Dedifferentiated amniotic fluid mesenchymal stem cell (primary cell): ENCODE data around the gene GRK1.
"Not testable (repeated sequence)": the region's sequence is repeated elsewhere in the genome, so short reads cannot be mapped to it uniquely, and the experiment has no call there.

Source experiments
- DNase-seq: peaks from one replicate; pipeline ENCODE4 v3.0.0-alpha.2; 2016; ENCODE audit errors: extremely low spot score

GRK1 gene

DNA sequence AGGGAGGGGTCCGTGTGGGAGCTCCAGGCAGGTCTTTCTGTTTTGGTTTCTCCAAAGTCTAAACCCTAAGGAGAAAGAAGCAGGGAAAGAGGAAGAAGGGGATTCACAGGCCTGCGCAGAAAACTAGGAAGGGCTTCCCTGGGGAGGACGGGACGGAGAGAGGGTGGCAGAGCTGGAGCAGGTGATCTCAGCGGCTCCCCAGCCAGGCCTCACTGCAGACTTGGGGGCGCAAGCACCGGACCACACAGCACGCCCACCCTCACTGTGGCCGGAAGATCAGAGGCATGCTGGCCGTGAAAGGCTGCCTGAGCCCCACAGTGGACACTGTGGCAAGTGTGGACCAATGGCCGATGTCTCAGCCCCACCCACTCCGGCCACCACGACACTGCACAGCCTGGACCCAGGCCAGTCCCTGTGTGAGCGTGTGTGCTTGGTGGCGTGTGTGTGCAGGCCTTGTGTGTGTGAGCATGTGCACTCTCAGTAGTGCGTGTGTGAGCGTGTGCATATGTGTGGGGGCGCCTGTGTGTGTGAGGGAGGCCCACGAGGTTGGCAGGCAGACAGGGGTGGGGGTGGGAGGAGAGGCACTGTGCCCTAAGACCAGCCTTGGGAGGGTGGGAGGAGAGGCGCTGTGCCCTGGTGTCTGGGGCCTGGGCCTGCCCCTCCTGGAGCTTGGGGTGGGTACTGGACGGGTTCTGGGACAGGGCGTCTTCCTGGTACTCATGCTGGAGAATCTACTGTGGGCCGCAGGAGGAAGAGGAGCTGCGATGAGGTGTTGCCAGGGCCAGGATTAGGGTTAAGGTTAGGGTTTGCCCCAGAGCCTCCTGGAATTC lies 76.6 kb downstream of the GRK1 start:
- DNase-seq: no peak

DNA sequence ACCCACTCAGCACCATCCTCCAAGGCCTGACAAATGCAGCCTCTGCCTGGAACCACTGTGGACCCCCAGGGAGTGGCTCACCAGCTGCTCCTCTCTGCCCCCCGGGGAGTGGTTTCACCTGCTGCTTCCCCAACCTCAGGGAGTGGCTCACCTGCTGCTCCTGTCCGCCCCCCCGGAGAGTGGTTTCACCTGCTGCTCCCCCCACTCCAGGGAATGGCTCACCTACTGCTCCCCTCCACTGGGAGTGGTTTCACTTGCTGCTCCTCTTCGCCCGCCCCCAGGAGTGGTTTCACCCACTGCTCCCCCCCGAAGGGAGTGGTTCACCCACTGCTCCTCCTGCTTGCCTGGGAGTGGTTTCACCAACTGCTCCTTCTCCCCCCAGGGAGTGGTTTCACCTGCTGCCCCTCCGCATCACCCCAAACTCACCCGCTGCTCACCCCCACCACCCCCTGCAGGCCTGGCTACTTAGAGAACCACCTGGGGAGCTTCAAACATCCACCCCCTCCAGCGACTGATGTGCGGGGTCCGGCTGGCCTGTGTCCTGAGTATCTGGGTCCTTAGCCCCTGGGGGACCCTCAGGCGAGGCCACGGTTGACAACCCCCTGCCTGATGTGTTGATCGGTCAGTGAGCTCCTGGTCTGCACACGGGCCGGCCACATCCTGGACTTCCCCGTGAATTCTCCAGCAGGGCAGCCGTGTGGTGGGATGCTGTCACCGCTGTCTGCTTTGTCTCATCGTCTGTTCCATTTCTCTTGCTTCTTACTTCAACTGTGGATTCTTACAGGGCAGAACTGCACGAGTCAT lies 77.4 kb downstream of the GRK1 start:
- DNase-seq: no peak

DNA sequence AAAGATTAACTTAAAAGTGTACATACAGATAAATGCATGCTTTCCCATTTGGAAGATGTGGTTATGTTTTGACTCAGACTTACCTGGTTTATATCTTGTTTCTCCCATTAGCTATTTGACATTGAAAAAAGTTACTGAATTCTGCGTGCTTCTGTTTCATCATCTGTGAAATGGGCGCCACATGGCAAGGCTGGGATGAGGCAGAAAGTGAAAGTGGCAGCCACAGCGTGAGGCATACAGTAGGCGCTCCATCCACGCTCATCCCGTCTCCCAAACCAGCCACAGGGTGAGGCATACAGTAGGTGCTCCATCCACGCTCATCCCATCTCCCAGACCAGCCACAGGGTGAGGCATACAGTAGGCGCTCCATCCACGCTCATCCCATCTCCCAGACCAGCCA lies 78.0 kb downstream of the GRK1 start:
- no peak for DNase-seq

DNA sequence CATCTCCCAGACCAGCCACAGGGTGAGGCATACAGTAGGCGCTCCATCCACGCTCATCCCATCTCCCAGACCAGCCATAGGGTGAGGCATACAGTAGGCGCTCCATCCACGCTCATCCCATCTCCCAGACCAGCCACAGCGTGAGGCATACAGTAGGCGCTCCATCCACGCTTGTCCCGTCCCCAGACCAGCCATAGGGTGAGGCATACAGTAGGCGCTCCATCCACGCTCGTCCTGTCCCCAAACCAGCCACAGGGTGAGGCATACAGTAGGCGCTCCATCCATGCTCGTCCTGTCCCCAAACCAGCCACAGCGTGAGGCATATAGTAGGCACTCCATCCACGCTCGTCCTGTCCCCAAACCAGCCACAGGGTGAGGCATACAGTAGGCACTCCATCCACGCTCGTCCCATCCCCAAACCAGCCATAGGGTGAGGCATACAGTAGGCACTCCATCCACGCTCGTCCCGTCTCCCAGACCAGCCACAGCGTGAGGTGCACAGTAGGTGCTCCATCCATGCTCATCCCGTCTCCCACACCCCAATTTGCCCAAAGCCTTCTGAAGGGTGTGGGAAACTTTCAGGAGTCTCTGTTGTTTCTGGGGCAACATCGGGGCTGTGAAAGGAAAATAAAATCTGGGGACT lies 78.6 kb downstream of the GRK1 start:
- not testable (repeated sequence) for DNase-seq

DNA sequence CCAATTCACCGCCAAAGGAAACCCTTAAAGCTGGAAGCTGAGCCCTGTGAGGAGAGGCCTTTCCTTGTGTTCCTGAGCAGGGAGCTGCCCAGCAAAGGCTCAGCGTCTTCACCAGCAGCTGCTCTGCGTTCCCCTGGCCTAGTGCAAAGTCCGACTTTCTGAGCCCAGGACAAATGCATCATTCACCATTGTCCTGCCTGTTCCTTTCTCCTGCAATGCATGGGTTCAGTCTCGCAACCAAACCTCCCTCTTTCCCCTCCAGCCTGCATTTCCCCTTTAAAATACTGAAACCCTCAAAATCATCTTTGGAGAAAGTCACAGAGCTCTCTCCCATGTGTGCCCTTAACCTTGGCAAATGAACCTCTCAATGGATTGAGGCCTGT lies 79.1 kb downstream of the GRK1 start:
- no peak for DNase-seq

DNA sequence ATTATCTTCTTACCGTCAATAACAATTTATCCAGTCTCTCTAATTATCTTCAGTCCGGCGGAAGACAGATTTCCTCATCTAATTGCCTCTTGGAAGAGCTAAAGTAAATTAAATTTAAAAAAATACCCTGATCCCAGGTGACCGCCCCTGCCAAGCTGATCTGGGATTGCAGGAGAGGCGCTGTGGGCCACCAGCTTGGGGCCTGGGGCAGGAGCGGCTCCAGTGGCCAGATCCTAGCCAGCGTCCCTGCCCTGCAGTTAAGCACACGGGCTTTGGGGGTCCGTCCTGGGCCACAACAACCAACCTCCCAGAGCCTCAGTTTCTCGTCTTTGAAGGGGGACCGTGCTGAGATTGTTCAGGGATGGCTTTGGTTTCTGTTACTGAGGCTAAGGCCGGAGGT lies 79.7 kb downstream of the GRK1 start:
- no peak for DNase-seq

DNA sequence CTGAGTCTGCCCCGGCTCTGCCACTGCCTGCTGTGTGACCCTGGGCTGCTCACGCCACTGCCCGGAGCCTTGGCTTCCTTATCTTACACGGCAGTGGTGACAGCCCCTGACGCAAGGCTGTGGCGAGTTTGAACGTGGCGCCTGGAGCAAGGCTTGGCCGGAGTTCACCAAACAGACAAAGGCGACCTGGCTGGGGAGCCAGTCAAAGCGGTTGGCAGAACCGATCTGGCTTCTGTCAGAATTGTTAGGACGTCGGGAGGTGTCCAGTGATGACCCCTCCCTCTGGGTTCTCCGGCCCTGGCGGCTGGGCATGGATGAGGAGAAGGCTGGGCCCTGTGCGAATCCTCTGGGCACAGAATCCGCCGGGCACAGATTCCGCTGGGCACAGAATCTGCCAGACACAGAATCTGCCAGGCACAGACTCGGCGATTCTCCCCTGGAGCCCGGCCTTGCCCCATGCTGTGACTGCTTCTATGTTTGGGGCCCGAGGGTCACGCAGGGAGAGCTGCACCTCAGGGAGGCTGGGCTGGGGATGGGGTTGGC lies 80.3 kb downstream of the GRK1 start:
- DNase-seq: no peak

DNA sequence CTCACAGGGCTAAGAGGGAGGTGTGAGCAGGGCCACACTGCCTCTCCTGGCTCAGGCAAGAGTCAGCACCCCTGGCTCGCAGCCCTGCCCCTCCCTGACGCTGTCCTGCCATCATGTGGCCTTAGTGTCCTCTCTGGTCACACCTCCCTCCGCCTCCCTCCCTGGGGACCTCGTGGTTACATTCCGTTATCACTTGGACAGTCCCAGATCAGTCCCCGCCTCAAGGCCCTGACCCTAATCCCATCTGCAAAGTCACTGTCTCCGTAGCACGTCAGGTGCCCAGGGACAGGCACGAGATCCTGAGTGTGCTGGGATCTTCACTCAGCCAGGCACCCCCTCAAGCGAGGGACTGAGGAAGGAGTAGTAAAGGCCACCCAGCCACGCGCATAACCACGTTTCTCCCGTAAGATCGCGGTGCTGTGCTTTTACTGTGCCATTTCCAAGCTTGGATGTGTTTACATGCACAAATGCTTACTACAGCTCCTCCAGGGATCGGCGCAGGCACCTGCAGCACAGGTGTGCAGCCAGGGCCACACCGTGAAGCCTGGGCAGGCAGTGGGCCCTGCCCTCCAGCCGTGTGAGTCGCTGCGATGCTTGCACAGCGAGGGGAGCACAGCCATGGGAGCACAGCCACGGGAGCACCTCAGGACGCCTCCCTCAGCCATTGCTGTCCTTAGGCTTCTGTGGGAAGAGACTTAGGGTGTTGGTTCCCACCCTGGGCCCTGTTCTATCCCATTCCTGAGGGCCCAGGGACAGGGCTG lies 81.3 kb downstream of the GRK1 start:
- DNase-seq: no peak

DNA sequence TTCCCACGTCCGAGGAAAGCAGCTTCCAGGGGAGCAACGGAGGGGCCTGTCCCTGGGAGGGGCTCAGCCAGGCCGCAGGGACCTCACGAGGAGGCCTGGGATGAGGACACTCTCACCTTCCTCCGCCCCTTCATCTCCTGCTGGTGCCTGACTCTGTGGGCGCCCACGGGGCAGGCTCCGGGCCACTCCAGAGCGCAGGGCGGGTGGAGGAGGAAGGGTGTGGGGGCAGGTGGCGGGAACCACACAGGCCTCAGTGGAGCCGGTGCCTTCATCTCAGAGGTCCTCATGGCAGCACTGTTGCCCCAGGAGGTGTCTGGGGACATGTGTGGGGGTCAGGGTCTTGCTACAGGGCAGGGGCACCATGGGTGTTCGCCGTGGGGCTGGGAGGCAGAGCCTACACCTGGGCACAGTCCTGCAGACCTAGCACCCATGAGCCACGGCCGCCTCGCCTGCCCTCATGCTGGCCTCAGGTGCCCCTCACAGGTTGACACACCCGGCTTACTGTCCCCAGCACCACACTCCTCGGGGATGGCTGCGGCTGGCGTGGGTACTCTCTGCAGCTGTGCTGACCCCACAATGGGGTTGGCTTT lies 81.9 kb downstream of the GRK1 start:
- DNase-seq: no peak

DNA sequence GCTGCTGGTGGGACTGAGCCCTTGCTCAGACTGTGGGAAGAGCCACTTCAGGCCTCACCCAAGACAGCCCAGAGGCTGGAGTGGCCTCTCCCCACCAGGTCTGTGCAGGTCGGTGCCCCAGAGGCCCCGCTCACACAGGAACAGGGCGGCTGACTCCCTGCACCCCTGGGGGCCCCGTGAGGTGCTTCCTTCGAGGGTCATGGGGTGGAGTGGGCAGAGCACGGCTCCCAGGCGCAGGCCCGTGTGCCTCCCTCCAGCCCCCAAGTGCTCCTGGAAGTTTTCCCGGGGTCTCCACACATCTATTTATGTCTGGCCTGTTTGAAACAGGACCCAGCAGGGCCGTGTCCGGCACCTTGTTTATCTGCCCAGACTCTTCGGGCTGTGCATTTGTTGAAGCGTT lies 82.5 kb downstream of the GRK1 start:
- no peak for DNase-seq

DNA sequence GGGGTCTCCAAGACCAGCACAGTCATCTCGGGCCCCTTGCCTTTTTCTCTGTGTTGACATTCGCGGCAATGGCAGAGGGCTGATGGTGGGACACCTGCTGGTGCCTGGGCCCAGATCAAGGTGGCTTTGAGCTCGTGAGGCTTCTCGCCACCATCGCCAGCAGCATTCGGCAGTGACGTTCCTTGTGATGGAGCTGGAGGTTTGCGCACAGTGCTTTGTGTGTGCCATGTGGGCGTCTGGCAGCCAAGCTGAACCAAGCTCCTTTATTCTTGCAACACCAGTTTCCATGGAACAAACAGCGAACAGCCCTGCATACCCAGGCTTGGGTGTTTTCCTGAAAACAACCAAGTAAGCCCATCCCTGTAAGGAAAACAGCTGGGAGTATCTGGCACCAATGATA lies 82.9 kb downstream of the GRK1 start:
- DNase-seq: no peak

DNA sequence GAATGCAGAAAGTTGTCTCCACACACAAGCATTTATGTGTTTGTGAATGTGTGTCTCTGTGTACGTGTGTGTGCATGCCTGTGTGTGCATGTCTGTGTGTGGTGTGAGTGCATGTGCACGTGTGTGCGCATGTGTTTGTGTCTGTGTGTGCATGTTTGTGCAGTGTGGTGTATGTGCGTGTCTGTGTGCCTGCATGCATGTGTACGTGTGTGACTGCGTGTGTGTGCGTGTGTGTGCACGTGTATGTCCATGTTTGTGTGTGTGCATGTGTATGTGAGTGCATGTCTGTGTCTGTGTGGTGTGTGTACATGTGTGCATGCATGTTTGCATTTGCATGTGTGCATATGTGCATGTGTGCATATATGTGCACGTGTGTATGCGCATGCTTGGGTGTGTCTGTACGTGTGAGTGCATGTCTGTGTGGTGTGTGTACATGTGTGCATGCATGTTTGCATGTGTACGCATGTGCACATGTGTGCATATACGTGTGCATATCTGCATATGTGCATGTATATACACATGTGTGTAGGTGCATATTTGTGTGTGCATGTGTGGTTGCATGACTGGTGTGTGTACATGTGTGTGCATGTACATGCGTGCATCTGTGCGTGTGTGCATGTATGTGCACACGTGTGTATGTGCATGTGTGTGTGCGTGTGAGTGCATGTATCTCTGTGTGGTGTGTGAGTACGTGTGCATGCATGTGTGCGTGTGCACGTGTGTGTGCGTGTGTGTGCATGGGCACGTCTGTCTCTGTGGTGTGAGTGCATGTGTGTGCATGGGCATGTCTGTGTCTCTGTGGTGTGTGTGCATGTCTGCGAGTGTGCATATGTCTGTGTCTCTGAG lies 83.8 kb downstream of the GRK1 start:
- no peak for DNase-seq

DNA sequence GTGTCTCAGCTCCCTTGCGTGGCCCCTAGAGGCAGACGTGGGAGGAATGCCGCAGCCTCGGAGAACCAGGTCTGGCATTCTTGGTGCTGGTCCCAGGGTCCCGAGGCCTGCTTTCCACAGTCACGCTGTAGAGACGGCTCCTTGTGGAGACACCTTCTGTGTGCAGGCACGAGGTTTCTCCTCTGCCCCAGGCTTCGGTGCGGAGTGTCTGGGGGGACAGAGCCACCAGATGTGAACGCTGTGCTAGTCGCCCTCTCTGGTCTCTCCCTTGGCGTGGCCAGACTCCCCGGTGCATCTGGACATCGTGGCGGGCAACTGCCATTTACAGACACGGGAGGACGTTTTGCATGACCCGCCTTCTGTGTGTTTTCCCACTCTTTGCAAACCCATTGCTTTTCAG lies 84.5 kb downstream of the GRK1 start:
- no peak for DNase-seq

DNA sequence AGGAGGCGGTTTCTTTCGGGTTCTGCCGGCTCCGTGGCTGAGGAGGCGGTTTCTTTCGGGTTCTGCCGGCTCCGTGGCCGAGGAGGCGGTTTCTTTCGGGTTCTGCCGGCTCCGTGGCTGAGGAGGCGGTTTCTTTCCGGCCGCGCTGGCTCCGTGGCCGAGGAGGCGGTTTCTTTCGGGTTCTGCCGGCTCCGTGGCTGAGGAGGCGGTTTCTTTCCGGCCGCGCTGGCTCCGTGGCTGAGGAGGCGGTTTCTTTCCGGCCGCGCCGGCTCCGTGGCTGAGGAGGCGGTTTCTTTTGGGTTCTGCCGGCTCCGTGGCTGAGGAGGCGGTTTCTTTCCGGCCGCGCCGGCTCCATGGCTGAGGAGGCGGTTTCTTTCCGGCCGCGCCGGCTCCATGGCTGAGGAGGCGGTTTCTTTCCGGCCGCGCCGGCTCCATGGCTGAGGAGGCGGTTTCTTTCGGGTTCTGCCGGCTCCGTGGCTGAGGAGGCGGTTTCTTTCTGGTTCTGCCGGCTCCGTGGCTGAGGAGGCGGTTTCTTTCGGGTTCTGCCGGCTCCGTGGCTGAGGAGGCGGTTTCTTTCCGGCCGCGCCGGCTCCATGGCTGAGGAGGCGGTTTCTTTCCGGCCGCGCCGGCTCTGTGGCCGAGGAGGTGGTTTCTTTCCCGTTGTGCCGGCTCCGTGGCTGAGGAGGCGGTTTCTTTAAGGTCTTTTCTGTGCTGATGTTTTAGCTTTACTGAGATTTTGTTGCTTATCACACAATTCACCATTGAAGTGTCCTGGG lies 85.4 kb downstream of the GRK1 start:
- DNase-seq: not testable (repeated sequence)

DNA sequence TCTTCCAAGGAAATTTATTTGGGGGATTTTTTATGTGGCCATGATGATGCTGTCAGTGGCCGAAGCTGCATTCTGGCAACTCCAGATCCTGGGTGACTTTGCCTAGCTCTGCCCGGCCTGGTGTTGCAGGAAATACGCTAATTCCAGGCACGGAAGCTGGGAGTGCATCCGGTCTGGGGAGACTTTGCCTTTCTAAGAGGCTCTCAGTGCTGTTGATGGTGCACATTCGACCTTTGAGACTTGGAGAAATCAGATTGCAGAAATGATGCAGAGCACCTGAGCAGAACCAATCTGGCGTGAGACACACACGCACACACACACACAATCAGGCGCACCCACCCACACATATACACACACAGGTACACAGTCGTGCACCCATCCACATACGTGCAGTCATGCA lies 86.2 kb downstream of the GRK1 start:
- no peak for DNase-seq

DNA sequence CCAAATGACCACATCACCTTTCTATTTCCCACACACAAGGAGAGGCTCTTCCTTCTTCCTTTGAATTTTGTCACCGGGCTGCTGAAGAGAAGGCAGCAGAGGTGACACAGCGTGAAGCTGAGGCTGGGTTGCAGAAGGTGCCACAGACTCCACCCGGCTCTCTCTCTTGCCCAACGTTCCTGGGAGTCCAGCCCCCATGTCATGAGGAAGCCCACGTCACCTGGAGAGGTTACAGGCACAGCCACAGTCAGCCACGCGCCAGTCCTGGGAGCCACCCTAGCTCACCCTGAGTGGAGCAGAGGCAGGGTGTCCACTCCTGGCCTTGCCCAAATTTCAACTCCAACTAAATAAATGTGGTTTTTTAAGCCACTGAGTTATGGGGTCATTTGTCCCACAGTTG lies 87.2 kb downstream of the GRK1 start:
- DNase-seq: no peak

DNA sequence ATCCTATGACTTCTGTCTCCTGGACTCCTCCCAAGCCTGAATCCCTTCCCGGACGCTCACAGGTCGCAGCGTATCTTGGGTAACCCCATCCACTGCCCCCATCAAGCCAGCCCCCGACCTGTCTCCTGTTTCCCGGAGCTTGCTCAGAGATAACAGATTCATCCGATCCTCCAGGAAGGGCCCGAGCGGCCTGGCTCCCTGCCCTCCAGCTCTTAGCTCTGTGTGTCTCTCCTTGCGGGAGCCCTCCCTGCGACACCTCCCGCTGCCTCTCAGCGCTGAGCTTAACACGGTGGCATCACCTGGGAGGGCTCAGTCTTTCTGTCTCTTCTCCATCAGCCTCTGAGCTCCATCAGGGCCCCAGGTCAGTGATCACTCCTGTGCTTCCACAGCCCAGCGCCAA lies 87.7 kb downstream of the GRK1 start:
- no peak for DNase-seq

DNA sequence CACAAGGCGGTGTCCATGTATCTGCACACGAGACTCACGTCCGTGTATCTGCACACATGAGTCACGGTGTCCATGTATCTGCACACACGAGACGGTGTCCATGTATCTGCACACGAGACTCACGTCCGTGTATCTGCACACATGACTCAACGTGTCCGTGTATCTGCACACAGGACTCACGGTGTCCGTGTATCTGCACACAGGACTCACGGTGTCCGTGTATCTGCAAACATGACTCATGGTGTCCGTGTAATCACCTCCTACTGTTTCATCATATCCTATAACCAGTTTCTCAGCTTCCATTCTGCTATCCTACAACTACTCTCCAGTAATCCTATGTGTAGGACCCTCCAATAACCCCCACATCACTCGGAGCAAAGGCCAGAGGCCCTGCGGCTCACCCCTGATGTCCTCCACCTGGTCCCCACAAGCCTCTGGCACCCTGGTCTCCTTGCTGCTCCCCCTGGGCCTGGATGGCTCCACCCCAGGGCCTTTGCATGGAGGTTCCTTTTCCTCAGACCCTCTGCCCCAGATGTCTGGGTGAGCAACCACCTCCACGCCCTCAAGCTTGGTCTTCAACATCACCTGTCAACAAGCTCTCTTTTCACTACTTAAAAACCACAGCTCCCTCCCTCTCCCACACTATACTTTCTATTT lies 89.5 kb downstream of the GRK1 start:
- DNase-seq: no peak
